SW480 (cell line): Measurements from ENCODE around the gene ARFGEF3.

Experiments
- DNase-seq: peaks from one replicate; pipeline ENCODE4 v3.0.0-alpha.2; 2016; ENCODE audit warnings: low spot score

Gene ARFGEF3

DNA sequence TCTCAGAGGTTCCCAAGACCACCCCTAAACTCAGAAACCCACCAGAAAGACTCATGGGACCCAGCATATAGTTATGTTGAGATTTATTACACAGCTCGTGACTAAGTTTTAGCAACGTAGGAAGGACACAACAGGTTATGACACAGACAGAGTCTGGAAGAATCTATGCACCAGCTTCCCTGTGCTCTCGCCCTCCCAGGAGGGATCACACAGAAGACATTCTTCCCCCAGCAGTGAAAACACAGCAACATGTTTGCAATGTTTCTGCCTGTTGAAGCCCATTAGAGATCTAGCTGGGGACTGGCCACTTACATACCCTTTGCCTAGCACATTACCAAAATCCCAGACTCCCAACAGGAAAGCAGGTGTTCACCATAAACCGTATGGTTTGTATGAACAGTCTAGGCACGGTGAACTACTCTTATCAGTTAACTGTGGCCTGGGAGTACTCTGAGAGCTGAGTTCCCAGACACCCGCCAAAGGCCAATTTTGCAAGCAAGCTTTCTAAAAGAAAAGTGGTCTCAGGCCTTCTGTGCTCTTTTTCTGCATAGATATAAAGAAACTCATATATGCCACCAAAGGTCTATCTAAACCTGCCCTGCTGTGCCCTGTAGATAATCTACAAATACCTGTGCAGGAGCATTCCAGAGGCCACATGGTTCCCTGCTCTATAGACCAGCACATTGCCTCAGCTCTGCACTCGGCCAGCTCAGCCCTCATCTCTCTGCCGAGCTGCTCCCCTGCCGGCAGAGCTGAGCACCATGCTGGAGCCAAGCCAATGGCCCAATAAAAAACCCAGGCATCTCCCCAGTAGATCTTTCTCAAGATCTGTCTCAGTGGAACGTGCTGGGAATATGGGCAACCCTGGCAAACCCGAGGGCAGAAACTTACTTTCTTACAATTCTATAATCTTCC lies 146.3 kb downstream of the ARFGEF3 start:
- no peak for DNase-seq

GRCh38 chr6:138308731-138309110 lies 147.0 kb downstream of the ARFGEF3 start:
- DNase-seq: no peak

DNA sequence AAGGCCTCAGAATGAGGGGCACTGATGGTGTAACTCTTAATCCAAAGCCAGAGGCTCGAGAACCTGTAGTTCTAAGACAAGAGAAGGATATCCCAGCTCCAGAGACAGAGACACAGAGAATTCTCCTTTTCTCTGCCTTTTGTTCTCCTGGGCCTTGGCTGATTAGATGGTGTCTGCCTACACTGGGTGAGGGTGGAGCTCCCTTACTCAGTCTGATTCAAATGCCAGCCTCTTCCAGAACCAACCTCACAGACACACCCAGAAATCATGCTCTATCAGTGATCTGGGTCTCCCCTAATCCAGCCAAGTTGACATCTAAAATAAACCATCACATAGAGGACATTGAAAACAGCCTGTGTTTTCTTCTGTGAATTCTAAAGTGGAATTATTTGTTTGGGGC lies 148.0 kb downstream of the ARFGEF3 start:
- DNase-seq: no peak

DNA sequence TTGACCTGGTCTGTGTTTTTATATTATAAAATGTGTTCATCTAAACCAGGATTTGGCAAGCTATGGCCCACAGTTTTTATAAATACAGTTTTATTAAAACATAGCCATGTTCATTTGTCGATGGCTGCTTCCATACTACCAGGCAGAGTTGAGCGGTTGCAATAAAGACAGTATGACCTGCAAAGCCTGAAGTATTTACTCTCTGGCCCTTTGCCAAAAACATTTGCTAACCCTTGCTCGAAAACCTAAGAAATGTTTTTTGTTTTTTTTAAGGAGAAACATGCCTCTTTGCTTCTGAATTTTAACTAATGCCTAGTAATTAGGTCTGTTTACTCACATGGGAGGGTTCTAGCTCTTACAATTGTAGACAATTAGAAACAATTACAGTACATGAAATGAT lies 148.6 kb downstream of the ARFGEF3 start:
- DNase-seq: no peak

DNA sequence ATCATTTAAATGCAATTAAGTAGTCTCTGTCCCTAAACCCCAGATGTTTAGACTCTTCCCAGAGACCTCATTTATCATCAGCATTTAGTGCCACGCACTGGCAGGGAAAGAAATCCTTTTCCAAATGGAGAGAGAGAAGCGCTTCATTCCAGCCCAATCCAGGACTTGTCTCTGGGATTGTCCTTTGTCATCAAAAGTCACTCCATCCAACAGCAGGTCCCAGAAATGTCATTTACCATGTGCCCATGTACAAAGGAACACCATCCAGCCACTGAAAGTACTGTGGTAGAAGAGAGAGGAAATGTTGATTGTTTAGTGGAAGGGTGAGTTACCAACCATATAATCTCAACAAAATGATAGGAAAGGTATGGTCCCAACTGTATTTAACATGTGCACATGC lies 149.1 kb downstream of the ARFGEF3 start:
- DNase-seq: no peak

DNA sequence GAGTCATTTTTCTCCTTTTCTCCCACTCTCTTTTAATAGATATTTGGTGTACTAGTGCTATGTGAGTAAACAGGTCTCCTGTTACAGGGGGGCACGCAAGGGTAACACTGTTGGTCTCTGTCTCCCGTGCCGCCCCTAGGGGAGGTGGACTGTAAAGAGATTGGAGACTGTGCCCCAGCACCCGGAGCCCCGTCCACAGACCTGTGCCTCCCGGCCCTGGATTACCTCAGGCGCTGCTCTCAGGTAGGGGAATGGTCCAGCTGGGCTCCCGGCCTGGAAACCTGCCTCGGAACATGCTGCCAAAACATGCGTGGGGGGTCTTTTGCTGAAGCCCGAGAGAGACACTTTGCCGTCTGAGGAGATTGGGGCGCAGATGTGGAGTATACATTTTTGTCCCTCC lies 149.5 kb downstream of the ARFGEF3 start:
- DNase-seq: no peak

- DNase-seq: no peak
Observed at GRCh38 chr6:138318741-138319375, 157.1 kb downstream of the ARFGEF3 start.

DNA sequence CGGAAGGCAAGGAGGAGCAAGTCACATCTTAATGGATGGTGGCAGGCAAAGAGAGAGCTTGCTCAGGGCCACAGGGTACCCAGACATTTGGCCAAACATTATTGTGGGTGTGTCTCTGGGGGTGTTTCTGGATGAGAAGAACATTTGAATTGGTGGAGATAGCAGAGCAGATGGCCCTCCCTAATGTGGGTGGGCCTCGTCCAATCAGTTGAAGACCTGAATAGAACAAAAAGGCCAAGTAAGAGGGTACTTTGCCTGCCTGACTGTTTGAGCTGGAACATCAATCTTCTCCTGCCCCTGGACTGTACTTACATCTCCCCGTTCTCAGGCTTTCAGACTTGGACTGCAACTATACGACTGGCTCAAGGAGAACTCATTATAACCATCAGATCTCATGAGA lies 160.2 kb downstream of the ARFGEF3 start:
- DNase-seq: no peak

DNA sequence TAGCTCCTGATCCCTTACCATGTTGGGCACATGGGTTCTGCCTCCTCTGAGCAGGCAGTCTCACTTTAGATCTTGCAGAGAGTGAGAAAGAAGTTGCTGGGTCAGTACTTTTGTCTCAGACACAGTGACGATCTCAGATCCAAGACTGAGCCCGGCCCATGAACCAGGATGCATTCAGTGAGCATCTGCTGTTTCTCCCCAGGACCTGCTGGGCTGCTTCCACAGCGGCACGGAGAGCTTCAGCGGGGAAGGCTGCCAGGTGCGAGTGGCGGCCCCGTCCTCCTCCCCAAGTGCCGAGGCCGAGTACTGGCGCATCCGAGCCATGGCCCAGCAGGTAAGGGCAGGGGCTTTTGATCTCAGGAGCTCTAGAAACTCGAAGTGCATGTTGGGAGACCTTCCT lies 162.1 kb downstream of the ARFGEF3 start:
- DNase-seq: no peak

GRCh38 chr6:138328210-138328609 lies 166.5 kb downstream of the ARFGEF3 start:
- DNase-seq: no peak

GRCh38 chr6:138330763-138331162 lies 169.0 kb downstream of the ARFGEF3 start:
- DNase-seq: no peak

- no peak for DNase-seq
Observed at GRCh38 chr6:138331444-138331843, 169.7 kb downstream of the ARFGEF3 start.

- DNase-seq: no peak
Observed at GRCh38 chr6:138331984-138332383, 170.2 kb downstream of the ARFGEF3 start.

- no peak for DNase-seq
Observed at GRCh38 chr6:138334000-138334399, 172.3 kb downstream of the ARFGEF3 start.

GRCh38 chr6:138334963-138335362 lies 173.2 kb downstream of the ARFGEF3 start:
- DNase-seq: no peak

DNA sequence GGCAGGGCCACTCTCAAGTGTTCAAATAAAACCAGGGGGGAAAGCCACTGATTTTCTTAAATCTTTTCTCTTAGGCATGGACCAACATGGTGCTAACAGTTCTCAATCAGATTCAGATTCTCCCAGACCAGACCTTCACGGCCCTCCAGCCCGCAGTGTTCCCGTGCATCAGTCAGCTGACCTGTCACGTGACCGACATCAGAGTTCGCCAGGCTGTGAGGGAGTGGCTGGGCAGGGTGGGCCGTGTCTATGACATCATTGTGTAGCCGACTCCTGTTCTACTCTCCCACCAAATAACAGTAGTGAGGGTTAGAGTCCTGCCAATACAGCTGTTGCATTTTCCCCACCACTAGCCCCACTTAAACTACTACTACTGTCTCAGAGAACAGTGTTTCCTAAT lies 174.5 kb downstream of the ARFGEF3 start:
- no peak for DNase-seq

GRCh38 chr6:138337076-138337475 lies 175.3 kb downstream of the ARFGEF3 start:
- no peak for DNase-seq

GRCh38 chr6:138339024-138339423 lies 177.3 kb downstream of the ARFGEF3 start:
- no peak for DNase-seq

DNA sequence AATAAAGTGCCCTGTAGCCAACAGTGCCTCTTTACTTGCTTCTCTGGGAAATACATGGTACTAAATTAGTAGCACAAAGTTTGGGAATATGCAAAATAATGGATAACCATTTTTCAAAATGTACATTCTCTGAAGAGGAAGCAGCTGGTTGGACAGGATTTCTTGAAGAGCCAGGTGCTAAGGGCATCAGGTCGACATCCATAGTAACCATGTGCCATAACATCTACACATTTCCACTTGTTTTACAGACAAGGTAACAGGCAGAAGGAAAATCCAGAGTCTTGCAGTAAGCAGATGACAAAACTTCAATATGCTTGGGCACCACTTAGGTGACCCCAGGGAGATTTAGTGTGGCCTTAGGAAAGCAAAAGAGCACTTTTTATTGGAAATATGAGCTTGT lies 179.4 kb downstream of the ARFGEF3 start:
- no peak for DNase-seq

GRCh38 chr6:138343112-138343511 lies 181.4 kb downstream of the ARFGEF3 start:
- DNase-seq: no peak

- no peak for DNase-seq
Observed at GRCh38 chr6:138345565-138346285, 184.0 kb downstream of the ARFGEF3 start.

DNA sequence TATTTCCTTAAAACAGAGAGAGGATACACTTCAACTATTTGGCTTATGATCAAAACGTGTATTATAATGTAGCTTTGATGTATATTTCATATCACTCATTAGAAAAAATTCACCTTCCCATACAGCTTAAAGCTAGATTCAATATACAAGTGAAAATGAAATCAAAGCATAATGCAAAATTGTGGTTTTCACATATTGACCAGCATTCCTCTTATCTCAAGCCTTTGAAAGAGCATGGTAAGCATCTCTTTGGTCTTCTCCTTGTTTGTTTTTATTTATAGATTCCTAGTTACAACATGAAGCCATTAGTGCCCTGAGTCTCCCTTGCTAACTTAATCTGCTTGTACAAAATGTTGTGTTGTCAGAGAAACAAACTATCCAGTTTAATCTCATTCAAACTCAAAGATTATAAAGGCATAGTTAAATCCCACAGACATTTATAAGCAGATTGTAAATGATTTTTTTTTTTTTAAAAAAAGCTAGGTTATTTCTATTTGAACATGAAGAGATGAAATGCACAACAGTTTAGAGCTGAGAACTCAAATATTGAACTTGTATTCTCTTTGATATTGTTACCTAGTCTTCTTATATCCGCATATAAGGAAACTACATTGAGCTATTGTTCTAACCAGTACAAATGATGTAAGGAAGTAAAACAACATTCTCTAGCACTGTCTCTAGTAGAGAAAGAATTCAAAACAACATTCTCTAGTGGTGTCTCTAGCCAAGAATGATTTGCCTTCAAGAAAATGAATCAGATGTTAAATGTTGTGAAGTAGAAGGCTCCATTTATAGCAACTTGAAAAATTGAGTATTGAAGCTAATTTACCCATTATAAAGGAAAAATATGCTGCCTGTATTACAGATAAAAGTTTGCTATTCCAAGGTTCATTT lies 184.8 kb downstream of the ARFGEF3 start:
- DNase-seq: peak; percentile 24
